UCSD-AML1 (cell line): ENCODE data around the gene AZI2.

Experiments used
- DNase-seq: peaks from one replicate; lab custom pipeline; 2025; ENCODE audit not compliant: unreplicated experiment; lab: John Stamatoyannopoulos, UW

AZI2 gene, protein sequence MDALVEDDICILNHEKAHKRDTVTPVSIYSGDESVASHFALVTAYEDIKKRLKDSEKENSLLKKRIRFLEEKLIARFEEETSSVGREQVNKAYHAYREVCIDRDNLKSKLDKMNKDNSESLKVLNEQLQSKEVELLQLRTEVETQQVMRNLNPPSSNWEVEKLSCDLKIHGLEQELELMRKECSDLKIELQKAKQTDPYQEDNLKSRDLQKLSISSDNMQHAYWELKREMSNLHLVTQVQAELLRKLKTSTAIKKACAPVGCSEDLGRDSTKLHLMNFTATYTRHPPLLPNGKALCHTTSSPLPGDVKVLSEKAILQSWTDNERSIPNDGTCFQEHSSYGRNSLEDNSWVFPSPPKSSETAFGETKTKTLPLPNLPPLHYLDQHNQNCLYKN

DNA sequence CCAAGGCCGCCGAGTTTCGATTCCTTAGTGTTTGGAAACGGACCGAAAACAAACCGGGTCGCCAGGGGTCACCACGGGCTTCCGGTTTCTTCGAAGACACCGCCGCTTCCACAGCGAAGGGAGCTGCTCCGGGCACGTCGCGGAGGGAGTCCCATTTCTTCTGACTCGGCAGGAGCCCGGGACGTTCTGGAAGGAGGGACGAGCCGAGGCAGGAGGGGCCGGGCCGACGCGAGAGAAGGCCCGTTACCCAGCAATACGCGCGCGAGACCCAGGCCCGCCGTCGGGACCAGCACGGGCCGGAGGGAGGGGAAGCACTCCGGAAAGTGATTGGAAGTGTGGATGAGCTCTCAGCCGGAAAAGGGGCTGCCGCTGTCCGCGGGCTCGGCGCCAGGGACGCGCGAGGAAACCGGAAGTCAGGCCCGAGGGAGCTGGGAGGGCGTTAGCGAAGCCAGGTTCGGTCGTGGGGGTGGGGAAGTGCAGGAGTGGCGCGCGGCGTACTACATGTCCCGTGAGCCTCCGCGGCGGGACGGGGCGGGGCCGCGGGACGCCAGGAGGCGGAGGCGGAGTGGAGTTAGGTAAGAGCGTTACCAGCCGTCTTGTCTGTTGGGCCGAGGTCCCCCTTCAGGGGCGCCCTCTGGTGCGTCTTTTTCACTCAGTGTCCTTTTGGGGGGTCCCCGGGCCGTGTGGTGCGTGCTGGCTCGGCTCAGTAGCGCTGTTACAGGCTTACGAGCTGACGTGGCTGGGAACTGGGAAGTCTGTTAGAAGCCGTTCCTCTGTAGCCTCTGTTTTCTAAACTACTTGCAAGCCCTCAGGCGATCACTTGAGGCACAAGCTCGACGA lies at the start of gene AZI2, which contains the start of gene ZCWPW2:
TSS of gene AZI2 (minus strand) at position 196 of the 840 bp plus-strand sequence. CDS start 8,207 bp downstream, outside the sequence.
TSS of gene ZCWPW2 (plus strand) at position 93 of the 840 bp plus-strand sequence. CDS start 64,348 bp downstream, outside the sequence.
- peak; percentile 97 for DNase-seq

DNA sequence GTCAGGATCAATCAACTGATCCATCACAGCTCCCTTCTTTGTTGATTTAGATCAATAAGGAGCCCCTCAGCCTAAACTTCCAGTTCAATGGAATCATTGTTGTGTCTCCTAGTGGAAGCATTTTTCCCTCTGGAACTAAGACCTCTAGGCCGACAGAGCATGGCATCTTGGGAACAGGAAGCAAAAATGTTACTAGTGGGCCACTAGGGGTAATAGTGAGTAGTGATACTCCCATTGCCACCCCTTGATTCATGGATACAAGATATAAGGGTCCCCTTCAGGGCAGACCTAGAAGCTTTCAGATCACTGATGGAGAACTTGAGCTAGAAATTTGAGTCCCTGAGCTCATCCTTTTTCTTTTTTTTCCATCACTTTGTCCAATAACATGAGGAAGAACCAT lies 40.4 kb upstream of the AZI2 start:
- no peak for DNase-seq

GRCh38 chr3:28386049-28386448 lies 37.4 kb upstream of the AZI2 start:
- no peak for DNase-seq

- no peak for DNase-seq
Measured at GRCh38 chr3:28376424-28376823, 27.8 kb upstream of the AZI2 start.

DNA sequence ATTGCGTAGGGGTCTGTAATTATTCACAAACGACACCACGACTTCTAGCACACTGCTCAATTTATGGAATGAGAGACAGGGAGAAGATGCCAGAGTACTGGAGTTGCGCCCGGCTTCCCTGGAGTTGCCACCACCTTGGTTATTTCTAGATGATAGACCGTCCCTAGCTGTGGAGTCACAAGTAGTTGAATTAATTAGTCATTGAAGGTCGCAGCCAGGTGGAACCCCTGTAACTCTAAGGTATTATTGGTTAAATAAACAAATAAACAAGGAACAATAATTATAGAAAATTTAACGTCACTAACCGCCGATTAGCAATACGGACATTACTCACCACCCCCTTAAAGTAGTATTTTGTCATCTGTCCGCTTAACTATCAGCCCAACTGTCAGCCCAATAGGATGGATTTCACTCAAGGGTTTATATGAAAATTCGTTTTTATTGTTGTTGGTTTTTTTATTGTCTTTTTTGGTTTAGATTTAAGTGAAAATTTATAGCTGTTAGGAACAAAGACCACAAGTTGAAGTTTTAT lies 911 bp upstream of the AZI2 start:
- DNase-seq, result no peak

GRCh38 chr3:28348265-28348628 lies 377 bp downstream of the AZI2 start:
- no peak for DNase-seq

DNA sequence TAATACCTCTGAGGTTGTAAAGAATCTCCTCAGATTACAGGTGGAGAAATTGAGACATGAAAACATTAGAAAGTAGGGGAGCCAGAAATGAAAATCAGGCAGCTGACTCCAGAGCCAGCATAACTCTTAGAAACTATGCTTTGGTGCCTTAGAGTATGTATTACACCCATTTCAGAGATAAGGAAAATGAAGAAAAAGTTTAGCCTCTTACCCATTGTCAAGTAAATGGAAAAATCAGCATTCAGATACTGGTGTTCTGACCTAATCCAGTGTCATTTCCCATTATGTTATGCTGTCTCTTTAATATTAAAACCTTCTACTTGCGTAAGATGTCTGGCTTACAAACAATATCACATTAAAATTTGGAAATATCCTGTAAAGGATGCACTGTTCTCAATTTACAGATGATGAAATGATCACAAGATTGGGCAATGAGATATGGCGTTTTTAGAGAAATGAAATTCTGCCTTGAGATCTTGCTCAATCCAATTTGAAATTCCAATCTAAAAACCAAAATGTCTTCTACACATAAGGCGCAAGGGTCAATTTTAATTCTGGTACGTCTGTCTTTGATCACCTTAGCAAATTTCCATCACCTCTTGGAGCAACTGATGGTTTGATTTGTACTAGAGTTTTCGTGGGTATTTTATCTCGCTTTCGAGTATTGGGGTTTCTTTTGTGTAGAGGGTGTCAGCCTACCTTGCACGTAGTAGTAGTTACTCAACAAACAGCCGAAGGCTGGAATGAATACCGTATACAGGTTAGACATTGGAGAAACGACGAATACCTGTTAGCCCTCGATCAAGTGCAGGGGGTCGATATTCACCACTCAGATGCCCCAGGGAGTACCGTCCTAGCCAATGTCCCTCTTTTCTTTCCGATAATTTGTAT lies 1.0 kb downstream of the AZI2 start:
- DNase-seq, result no peak

DNA sequence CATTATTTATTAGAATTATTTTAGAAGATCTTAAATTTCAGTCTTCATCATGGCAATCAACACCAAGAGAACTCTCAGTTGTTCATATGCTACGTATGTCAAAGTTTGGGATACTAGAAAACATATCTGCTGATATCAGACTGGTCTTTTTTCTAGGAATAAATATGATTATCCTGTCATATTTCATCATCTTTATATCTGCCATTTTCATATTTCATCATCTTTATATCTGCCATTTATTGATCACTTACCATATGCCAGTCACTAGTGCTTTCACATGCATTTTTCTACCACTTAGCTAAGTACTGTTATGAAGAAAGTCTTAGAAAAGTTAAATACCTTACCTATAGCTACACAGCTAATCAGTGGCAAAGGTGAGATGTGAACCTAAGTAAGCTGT lies 2.9 kb downstream of the AZI2 start:
- no peak for DNase-seq

- DNase-seq, result no peak
Measured at GRCh38 chr3:28343144-28343543, 5.5 kb downstream of the AZI2 start.

DNA sequence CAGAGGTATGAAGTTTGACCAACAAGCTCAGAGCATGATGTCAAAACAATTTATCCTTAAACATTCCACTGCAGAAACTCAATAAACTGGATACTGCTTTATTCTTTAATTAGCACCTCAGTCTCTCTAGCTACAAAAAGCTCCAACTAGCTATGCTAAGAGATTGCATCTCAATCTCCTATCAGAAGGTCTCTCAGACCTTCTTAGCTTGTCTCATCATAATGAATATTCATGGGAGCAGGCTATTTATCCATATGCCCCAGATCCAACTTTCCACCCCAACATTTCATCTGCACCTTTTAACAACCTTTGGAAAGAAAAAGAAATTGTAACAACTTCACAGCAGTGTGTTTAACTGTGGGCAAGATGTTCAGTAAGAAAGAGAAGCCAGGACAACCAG lies 11.4 kb downstream of the AZI2 start:
- DNase-seq, result no peak

DNA sequence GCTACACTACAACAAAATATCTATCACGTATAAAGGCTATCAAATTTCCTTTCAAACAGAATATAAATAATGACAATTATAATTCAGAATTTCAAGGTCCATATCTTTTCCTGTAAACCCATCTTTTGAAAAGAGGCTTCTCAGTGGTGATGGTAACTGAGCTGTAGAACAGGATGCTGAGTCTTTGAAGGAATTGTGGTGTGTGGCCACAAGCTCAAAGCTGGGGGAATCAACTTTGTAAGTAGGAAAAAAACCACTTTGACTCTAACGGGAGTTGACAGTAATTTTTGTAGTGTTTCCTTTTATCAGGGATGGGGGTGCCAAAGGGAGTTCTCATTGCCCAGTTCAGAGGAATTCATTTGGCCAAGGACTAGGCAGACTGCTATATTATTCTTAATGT lies 13.4 kb downstream of the AZI2 start:
- no peak for DNase-seq

DNA sequence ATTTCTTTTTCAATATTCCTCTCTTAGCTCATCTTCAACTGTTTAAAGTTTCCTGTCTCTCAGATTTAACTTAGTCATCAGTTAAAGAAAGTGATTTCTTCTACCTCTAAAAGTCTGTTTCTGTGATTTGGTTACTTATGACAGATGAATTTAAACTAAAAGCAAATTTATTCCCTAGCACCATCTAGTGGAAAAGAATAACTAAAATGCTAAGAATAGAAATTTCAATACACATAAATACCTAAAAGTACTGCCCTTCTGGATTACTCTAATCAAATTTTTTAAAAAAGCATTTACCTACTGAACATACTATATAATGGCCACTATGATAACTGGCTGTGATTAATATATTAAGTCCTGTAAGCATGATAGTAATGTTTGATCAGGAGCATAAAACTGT lies 14.1 kb downstream of the AZI2 start:
- no peak for DNase-seq

DNA sequence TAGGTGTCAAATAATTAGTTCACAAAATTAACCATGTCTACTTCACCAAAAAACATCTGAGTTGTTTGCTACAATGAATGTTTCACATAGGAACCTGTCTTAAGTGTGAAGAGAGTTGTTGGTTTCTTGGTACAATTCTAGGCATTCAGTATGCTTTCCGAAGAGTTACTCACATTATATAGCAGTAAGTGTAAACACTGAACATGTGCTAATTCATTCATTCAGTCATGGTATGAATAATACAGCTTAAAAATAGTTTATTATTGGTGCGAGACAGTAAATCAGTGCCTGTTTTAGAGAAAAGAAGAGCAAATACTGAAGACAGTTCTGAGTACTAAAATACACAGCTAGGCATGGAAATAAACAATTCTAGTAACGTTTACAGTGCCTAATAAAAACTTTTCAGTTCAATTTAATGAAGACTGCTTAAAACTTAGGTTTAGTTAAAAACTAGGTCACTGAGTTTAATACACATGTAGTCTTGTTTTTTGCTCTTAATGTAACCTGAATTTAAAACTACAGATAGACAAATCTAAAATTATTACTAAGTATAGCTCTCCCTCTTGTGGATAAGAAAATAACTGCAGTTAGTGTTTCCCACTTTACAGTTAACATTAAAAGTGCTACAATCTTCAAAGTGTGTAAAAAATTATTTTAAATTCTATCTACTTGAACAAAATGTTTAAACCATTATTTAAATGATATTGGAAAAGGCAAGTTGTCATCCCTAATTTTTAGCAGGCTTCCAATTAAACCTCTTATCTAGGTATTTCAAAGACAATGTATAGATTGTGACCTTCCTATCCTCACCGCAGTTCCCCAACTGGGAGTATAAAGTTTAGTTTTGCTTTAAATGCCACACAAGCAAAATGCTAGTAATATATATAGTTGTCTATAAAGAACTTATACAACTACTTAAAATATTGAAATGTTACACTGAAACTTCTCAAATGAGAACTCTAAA lies 20.2 kb downstream of the AZI2 start:
- DNase-seq, result no peak

DNA sequence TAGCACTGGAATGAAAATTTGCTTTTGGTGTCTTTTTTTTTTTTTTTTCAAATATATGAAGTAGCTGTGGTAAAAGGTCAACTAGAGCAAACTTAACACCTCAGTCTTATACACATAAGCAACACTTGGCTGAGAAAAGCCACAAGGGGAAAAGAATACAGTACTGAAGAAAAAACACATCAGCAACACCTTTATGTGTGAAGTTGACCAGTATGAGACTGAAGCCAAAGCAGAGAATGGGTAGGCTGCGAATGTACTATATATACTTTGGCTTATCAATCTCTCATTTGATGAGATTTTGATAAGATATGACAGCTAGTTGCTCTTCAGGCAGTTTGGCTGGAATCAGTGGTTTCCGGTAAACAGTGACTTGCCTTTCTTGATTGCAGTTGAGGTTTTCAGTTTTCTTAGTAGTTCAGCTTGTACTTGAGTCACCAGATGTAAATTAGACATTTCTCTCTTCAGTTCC lies 22.1 kb downstream of the AZI2 start:
- no peak for DNase-seq

- no peak for DNase-seq
Measured at GRCh38 chr3:28322464-28322863, 26.2 kb downstream of the AZI2 start.

- DNase-seq, result no peak
Measured at GRCh38 chr3:28320981-28321380, 27.6 kb downstream of the AZI2 start.

- DNase-seq, result no peak
Measured at GRCh38 chr3:28317438-28318022, 31.1 kb downstream of the AZI2 start.

DNA sequence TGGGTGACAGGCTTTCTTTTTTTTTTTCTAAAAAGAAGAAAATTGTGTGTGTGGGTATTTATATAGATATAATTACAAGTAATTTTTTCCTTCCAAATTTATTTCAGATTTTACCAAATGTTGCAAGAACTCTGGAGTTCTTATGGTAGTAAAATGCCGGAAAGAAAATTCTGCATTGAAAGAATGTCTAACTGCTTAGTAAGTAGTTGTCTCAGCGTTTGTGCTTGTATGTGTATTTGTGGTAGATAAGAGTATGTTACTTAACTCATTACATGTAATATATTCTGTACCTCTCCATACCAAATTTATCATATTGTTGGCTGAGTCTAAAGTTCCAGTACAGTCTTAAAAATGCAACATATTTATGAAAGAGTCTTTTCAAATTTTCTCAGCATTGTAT lies 32.4 kb downstream of the AZI2 start:
- no peak for DNase-seq

DNA sequence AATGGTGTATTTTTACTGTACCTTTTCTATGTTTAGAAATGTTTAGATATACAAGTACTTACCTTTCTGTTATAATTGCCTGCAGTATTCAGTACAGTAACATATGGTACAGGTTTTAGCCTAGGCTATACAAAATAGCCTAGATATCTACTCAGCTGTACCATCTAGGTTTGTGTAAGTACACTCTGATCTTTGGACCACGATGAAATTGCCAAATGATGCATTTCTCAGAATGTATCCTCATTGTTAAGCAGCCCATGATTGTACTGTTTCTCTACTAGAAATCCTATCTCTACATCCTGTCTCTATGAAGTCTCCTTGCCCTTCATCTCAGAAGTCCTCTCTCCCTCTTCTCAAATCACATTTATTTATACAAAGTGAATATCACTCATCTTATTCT lies 32.9 kb downstream of the AZI2 start:
- no peak for DNase-seq
